ENCODE measurements around the gene DOCK11. TPM values are rescaled to one million over a fixed set of nuclear protein-coding genes. Genes with fewer than 3 reads are reported as not detected.

DOCK11 gene
- total and polyA plus RNA-seq, 9 of the 15 experiments (the other 6 are each of a cell fraction or from before 2014, with no cell fraction given), result 41.8 to 77.8 (median 50.9) TPM

GRCh38 chrX:118455013-118455412 lies 40.6 kb upstream of the DOCK11 start:
- no peak overlapping the region for H2AFZ ChIP-seq (ENCODE audit: low read depth, low read length)
- 41% methylated on average over 2 of the region's 3 CpGs for WGBS (ENCODE audit: insufficient coverage, low coverage, missing lambda C conversion rate)
- no peaks in the 10 kb centered on the region for H4K20me1 ChIP-seq (replicated peaks; ENCODE audit: control insufficient read depth, insufficient read depth, low read length)
- no peak overlapping the region for H3K4me2 ChIP-seq (ENCODE audit: insufficient read depth, low read length)
- H3K27ac ChIP-seq (ENCODE audit: extremely low read depth, low read depth, low read length), result no peak overlapping the region
- no peaks in the 10 kb centered on the region for H3K9me3 ChIP-seq (replicated peaks; ENCODE audit: control insufficient read depth, insufficient read depth, low read depth, low read length)
- CTCF ChIA-PET (ENCODE audit: low intra/inter-chr PET ratio), result no interaction called here
- H3K4me3 ChIP-seq, result no peak overlapping the region
- intact Hi-C loops (cut with micrococcal nuclease) (no loop called here), in situ Hi-C loops (cut with MboI) (no loop called here)
- ATAC-seq (no peak), DNase-seq (ENCODE audit: extremely low read depth in 1 of 4, low spot score in 3 of 4) (no peak), FAIRE-seq (no peak)
- no TSS peak for BruUV-seq (replicated peaks)
- POLR2A ChIA-PET, result no interaction called here
- H3K79me2 ChIP-seq (ENCODE audit: control insufficient read depth, insufficient read depth, low read length), result no peaks in the 10 kb centered on the region
- no peak overlapping the region for H3K9ac ChIP-seq (ENCODE audit: insufficient read depth in 1 of 2, low read depth in 2 of 2, low read length in 2 of 2)
- no peaks in the 10 kb centered on the region for H3K4me1 ChIP-seq (replicated peaks in 1 of 2; ENCODE audit: control insufficient read depth in 2 of 2, insufficient read depth in 2 of 2, low read length in 2 of 2)
- no peaks in the 10 kb centered on the region for H3K9me1 ChIP-seq (ENCODE audit: control insufficient read depth, insufficient read depth, low read length)
- peaks cover 10% of the 10 kb centered on the region; the same call in 1 of the 3 replicates for H3K36me3 ChIP-seq (ENCODE audit: control insufficient read depth, insufficient read depth, low read length)
- no peaks in the 10 kb centered on the region for H3K27me3 ChIP-seq (ENCODE audit: control insufficient read depth in 2 of 2, insufficient read depth in 2 of 2, low read length in 2 of 2)
- TF ChIP-seq GTF2A2 (tag; IDR thresholded peaks at IDR 0.05), result no peak
- TF ChIP-seq DDX20 (tag; IDR thresholded peaks at IDR 0.05; ENCODE audit: low read depth), result no peak
- TF ChIP-seq CBFB (CRISPR knock-in tag; IDR thresholded peaks at IDR 0.05), result no peak
- TF ChIP-seq HMGN3 (IDR thresholded peaks at IDR 0.05; ENCODE audit: borderline replicate concordance, extremely low read depth, insufficient read length, low read depth, low read length), result no peak
- TF ChIP-seq ELF1 (tag; IDR thresholded peaks at IDR 0.05), result no peak
- TF ChIP-seq NCOA2 (IDR thresholded peaks at IDR 0.05; ENCODE audit: partially characterized antibody in 2 of 2), result no peak
- no peak for TF ChIP-seq NR2F6 (CRISPR knock-in tag; IDR thresholded peaks at IDR 0.05)
- no peak for TF ChIP-seq RNF219 (CRISPR knock-in tag; IDR thresholded peaks at IDR 0.05)
- TF ChIP-seq ZNF165 (CRISPR knock-in tag; IDR thresholded peaks at IDR 0.05; ENCODE audit: borderline replicate concordance), result no peak
- TF ChIP-seq BHLHE40 (IDR thresholded peaks at IDR 0.05; ENCODE audit: low read length), result no peak
